Measurements from ENCODE around the gene NAB2.
"Not testable (repeated sequence)": the region's sequence is repeated elsewhere in the genome, so short reads cannot be mapped to it uniquely, and the experiment has no call there.

Gene NAB2

DNA sequence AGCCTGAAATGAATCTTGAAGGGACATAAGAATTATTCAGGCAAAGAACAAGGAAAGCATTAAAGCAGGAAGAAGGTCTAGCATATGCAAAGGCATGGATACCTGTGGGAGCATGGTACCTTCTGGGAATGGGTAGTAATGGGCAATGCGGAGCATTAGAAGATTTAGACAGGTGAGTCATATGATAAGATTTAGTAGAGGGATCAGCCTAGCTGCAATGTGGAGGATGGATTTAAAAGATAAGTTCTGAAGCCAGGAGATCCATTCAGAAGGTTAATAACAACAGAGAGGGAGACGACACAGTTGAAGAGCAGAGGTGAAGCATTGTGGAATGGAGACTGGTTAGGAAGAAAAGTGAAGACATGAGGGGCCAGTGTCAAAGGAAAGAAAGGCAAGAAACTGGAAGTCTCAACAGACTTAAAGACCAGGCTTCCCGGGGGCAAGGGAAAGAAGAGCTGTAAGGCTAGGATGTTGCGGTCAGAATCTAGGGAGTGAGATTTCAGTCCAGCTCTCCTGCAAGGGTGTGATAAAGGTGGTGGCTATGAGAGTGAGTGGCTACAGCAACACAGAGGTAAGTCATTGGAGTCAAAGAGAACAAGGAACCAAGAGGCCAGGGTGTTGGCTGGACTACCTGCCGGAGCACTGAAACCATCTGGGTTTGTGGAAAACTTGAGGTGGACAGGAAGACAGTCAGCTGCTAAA is 27.8 kb downstream of the NAB2 start:
- no peak for DNase-seq

DNA sequence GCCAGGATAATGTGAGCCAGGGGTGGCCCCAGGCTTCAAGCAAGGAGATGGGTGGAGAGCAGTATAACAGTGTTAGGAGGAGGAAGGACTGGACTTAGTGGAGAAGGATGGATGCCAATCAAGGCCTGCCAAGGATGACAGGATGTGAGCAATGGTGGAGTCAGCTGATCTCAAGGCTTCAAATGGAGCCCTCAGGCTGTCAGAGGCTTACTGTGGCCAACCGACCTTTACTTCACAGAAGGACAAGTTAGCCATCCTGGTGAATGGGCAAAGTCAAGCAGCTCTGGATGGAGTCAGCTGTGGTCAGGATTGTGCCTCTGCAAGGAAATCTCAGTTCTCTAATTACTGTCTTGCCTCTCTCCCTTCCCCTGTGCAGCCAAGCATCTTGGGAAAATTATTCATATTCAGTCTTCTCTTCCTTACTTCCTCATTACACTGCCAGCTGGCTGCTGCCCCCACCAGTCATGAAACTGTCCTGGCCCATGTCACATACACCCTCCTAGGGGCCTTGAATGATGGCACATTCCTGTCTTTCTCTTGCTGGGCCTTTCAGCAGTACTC is 29.9 kb downstream of the NAB2 start:
- no peak for DNase-seq

DNA sequence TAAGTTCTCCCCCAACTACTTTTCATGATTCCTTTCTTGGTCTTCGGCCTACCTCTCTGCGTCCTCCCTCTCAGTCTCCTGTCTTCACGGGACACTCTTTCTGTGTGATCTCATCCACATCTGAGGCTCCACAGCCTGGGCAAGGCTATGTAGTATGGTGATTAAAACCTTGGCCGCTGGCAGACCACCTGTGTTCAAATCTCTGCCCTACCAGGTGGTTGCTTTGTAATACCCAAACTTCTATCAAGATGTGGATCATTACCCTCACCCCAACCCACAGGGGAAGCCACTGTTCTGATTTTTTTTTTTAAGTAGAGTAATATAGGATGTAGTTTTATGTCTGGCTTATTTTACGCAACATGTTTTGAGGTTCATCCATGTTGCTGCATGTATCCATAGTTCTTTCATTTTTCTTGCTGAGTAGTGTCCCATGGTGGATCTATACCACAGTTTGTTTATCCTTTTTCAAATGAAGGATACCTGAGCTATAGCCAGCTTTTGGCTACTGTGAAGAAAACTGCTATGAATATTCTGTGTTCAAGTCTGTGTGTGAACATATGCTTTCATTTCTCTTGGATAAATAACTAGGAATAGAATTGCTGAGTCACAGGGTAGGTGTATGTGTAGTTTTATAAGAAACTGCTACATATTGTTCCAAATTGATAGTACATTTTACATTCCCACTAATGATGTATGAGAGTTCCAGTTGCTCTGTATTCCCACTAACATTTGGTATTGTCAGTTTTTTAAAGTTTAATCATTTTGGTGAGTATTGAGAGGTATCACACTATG is 30.6 kb downstream of the NAB2 start:
- no peak for DNase-seq

DNA sequence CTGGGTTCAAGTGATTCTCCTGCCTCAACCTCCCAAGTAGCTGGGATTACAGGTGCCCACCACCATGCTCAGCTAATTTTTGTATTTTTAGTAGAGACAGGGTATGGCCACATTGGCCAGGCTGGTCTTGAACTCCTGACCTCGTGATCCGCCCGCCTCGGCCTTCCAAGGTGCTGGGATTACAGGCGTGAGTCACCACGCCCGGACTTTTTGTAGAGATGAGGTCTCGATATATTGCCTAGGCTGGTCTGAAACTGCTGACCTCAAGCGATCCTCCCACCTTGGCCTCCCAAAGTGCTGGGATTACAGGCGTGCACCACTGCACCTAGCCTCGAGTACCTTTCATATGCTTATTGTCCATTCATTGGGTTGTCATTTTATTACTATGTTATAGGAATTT is 31.8 kb downstream of the NAB2 start:
- not testable (repeated sequence) for DNase-seq

DNA sequence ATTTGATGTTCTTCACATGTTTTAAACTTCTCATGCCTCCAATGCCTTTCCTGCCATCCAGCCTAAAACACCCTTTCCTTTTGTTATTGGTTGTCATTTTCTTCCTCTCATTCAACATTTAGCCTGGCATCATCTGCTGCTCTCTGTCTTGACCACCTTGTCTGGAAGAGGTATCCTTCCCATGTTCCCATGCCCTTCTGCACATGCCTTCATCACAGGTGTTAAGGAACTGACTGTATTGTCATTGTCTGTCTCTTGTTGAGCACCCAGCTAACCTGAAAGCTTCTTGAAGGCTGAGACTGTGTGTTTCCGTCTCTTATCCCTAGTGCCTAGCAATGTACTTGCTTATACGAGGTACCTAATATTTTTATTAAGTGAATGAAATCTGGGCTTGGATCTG is 34.9 kb downstream of the NAB2 start:
- no peak for DNase-seq

DNA sequence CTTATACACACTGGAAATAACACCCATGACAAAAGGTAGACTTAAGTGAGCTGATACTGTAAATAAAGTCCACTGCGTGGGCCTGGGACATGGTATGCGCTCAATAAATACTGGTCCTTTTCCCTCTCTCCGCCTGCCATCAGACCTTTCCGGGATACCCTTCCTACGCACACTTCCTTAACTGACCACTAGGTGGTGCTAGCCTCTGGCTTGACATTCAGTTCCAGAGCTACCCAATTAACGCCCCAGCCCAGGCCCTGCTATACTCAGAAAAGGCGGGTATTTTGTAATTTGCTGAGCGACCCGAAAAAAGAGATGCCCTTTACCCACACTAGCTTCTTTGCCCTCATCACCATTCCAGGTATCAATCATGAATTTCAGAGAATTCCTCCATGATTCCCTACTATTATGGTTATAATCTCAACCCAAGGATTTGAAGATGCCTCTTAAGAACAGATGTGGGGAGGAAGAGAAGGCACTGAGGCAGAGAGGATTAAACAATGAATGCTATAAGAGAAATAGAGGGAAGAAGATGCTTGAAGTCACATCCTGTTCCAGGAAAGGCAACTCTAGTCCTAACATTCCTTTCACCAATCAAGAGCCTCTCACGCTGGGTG is 35.5 kb downstream of the NAB2 start:
- DNase-seq = peak; percentile 23

DNA sequence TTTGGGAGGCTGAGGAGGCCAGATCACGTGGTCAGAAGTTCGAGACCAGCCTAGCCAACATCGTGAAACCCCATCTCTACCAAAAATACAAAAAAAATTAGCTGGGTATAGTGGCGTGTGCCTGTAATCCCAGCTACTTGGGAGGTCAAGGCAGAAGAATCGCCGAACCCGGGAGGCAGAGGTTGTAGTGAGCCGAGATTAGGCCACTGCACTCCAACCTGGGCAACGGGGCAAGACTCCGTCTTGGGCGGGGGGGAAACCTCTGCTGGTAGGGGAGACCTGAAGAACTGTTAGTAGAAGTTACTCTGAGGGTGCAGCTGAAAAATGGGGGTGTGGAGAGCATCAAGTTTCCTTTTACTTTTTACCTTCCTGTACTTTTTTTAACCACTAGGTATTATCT is 37.1 kb downstream of the NAB2 start:
- no peak for DNase-seq

DNA sequence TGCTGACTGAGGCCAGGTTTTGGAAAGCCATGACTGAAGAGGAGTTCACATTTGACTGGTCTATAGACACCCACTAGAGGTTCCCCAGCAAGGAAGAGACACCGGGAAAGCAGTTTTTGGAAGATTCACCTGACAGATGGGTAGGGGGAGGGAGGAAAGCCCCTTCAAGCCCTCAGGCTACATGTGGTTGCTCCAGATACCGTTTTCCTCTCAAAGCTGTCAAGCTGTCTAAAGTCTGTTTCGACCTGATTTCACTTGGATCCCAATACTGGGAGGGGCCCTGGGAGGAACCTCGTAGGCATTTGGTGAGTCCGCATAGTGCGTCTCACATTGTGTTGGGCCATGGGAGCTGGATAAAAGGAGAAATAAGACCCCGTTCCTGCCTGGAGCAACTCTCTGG is 37.6 kb downstream of the NAB2 start:
- no peak for DNase-seq

DNA sequence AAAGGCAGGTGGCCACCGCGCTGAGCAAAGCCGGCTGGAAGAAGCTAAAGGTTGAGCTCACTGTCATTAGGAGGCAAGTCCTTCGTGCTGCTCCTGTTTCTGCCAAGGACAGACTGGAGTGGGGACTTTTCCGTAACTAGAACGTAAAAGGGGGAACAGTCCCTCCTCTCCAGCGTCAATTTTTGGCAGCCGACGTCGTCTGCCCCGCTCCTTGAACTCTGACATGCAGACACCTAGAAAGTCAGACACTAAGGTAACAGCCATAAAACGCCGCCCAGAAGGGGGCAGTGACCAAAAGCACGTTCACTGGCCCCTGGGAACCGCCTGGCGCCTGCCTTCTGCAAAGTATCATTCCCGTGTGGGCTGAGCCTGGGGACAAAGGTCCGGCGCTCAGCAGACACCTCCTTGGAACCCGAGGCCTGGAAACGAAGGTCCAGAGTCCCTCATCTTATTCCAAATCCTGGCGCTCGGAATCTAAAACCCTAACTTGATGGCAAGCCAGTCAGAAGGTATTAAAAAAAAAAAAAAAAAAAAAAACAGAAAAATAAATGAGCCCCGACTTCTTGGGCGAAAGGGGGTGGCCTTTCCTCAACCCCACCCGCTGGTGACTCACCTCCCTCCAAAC is 38.3 kb downstream of the NAB2 start:
- DNase-seq = peak; percentile 70

DNA sequence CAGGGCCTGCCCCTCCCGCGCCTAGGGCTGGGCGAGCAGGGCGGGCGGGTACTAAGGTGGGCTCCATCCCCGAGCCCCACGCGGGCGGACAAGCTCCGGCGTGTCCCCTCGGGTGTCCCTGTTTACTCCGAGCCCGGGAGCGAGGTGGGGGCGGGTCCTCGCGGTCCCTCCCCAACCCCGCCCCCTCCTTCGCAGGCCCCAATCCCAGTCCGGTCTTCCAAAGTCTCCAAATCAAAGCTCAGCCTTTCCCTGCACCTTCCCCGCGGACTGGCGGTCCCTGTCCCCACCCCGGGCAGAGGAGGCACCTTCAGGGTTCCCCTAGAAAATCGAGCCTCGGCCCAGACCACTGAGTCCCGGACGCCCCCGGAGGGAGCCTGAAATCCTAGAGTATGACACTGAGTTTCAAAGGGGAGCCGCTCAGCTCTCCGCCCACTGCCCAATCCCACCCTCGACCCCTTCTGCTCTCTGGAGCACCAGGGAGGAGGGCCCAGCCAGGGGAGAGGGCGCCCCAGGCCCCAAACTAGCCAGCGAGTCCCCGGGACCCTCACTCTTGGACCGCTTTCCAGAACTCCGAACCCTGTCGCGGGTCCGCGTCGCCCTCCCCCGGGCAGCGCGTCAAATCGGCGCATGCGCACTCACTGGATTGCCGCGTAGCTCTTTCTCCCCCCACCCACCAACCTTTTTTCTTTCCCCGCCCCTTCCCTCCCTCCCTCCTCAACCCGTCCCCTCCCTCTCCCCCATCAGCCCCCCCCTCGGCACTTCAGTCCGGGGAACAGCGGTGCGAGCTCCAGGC is 39.0 kb downstream of the NAB2 start, which contains the start of gene LRP1:
Gene LRP1, plus strand, starts transcription at position 758 of the 793 bp plus-strand sequence. CDS start 482 bp downstream, outside the sequence.
- DNase-seq = peak; percentile 31

DNA sequence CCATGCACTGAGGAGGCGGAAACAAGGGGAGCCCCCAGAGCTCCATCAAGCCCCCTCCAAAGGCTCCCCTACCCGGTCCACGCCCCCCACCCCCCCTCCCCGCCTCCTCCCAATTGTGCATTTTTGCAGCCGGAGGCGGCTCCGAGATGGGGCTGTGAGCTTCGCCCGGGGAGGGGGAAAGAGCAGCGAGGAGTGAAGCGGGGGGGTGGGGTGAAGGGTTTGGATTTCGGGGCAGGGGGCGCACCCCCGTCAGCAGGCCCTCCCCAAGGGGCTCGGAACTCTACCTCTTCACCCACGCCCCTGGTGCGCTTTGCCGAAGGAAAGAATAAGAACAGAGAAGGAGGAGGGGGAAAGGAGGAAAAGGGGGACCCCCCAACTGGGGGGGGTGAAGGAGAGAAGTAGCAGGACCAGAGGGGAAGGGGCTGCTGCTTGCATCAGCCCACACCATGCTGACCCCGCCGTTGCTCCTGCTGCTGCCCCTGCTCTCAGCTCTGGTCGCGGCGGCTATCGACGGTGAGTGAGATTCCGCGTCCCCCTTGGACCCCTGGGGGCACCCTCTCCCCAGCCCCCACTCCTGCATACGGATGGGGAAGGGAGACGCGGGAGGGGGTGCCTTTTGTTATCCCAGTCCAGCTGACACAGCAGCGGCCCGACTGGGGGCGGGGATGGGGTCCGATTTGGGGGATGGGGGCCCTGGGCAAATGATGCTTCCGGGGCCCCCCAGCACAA is 39.8 kb downstream of the NAB2 start:
- DNase-seq = no peak

DNA sequence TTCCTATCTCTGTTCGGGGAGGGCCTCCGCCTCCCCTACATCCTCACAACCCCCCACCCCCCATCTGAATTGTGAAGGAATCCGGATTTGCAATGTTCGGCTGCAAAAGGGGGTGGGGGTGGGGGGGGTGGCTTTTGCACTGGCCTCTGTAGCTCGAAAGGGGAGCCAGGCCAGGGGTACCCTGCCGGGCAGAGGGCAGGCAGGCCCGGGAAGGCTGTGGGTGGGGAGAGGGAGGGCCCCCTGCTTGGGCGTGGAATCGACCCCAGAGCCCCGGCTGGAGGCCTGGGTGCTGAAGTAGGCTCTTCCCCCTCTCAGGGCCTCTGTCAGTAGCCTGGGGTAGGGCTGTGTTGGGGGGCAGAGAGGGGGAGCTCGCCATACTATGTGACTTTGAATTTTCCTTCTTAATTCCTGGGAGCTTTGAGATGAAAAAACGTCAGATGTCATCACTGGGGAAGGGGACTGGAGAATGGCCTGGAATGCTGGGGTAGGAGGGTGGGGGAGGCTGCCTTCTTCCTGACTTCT is 40.5 kb downstream of the NAB2 start:
- no peak for DNase-seq

DNA sequence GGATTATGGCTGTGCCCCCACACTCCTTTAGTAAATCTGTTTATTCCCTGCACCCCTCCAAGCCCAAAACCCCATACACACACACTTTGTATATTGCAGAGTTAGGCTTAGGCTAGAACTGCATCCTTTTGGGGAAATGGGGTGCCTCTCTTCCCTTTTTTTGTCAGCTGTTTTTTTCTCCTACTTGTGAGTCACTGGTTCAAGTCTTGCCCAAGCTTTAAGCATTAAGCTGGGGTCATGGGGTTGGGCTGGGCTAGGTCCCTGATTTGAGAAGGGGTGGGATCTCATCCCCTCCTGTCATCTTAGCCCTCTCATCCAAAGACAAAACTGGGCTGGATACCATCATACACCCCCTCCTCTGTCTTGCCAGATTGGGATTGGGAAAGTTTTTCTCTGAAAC is 41.0 kb downstream of the NAB2 start:
- no peak for DNase-seq

DNA sequence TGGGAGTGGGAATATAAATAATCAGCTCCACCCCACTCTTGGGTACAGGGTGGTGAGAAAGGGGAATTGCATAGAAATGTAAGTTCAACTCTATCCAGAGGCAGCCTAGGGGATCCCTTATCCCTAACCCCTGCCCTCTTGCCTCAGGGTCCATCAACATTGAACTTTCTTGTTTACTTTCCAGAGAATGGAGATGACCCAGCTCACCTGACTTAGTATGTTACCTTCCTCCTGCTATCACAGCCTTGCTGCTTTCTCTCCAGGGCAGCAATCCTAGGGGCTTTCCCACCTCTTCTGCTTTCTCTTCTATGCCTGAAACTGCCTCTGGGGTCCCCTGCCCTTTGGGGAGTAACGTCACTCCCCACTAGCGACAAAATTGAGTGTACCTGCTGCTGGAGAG is 42.0 kb downstream of the NAB2 start:
- no peak for DNase-seq

DNA sequence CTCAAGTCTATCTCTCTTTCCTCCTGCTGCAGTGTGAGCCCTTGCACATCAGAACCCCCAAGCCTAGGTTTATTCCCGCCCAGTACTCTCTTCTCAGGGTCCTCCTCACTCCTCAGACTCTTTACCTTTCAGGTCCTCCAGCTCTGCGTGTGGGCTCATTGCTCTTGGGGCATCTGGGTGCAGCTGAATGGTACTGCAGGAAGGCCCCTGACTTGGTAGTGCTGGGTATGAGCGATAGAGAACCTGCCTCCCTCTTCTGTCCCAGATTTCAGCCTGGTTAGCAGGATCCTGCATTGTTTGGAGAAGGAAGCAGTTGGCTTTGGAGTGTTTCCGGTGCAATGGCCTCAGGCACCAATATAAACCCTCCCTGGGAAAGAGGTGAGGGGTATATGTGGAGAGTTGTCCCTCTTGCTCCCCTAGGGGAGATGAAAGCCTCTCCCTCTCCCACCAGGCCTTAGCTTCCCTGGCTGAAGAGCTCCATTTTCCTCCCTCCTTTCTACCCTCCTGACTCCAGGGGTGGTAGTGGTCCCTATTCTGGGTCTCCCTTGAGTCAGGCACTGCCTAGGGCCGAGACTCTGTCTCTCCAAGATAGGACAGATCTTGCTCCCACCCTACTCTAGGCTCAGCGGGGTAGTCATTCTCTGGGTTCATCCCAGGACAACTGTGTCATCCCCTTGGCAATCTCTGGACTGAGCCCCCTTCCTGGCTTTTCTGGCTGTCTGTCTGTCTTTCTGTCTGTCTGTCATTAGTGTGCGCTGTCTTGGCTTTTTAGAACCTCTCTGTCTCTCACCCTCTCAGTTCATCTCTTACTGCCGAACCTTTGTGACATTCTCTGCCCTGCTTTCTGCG is 43.2 kb downstream of the NAB2 start:
- DNase-seq = no peak

DNA sequence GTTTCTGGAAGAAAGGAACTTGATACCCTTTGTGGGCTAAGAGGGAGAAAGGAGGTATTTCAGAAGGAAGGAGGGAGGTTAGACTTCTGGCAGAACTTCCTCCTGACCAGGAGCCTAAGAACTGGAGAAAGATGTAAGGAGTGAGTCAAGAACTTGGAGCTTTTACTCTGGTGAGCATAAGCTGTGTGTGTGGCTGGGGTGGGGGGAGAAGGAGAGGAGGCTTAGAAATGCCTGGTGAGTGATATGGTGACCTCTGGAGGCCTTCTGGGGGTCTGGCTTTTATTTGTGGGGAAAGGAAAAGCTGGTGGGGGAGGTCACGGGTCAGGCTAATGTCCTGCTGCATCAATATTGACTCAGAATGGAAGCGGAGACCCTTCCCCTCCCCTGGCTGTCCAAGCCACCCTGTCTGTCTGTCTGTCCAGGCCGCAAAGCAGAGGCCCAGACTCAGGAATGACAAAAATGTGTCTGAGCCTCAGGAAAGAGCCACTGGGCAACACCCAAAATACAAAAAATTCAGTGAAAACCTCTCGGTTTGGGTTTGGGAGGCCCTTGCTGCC is 44.2 kb downstream of the NAB2 start:
- no peak for DNase-seq

DNA sequence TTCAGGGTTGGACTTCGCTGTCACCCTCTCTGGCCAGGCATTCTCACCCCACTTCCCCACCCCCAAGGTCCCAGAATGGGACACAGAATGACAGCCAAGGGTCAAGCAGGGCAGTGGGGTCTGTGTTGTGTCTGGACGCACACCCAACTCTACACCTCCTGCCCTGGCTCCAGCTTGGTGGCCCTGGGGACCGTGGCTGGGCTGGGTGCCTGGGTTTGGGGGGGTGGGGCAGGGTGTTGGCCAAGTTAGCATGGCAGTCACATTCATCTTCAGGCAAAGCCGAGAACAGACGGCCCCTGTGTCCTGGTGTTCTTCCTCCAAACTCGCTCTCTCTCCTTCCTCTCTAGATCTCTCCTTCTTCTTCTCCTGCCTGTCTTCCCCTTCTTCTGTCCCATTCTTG is 45.0 kb downstream of the NAB2 start:
- no peak for DNase-seq

DNA sequence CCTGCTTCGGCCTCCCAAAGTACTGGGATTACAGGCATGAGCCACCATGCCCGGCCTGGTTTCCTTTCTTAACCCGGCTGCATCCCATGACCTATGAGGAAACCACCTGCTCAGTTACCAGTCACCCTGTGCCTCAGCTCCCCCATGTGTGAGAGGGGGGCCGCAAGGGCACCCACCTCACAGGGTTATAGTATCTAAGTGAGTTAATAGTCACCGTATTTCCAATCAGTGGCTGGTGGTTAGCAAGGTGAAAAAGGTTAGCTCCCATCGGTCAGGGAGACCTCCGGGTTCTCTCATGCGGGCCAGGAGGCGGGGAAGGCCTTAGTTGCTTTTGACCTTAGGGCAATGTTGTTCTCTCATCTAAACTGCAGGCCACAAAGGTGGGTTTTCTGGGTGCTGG is 46.0 kb downstream of the NAB2 start:
- DNase-seq = no peak

DNA sequence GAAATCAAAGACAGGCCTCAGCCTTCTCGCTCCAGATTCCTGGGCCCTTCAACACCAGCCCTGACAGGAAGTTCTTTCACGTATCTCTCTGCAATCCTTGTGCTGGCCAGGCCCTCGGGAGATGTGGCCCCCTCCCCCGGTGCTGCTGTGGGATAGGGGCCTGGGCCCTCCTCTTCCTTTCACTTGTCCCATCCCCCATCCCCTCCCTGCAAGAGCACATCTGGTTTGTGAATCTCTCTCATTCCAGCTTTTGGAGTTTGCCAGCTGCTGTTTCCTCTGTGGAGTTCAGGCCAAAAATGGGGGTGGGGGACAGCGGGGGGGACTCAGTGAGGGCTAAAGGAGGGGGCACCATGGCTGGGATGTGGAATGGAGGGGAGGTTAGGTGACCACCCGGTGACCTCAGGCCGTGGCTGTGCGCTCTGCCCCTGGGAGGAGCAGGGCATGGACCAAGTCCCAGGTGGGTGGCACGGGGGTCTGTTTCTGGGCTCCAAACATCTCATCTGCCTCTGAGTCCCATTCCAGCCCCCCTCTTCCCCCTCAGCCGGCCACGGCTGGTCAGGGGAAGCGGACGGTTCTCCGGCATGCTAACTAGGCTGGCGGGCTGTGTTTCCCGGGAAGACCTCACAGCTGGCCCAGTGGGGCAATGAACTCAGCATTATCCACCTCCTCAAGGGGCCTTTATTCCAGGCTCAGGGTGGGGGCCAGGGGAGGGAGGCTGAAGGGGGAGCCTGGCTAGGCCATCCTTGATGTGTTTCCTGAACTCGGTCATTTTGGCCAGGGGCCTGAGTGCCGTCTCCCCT is 46.8 kb downstream of the NAB2 start:
- no peak for DNase-seq
